WTC11 (cell line): ENCODE data around the gene RMND5B.

Experiments
- CTCF ChIP-seq: fragments of 200-600 bp; IDR thresholded peaks from 2 replicates; pipeline ENCODE4 v1.8.0; 2022; ENCODE audit warnings: antibody characterized with exemption
- EMX1 ChIP-seq: fragments of 250-450 bp; sonication (Bioruptor Pico); IDR thresholded peaks from 2 replicates; pipeline ENCODE4 v1.8.0; 2021; ENCODE audit warnings: mild to moderate bottlenecking
- HMGXB4 ChIP-seq: sonication (generic); formaldehyde crosslinking; IDR thresholded peaks from 2 replicates; pipeline ENCODE4 v1.8.1; 2023; ENCODE audit warnings: mild to moderate bottlenecking, moderate library complexity, missing genetic modification reagents
- MAX ChIP-seq: sonication (generic); formaldehyde crosslinking; IDR thresholded peaks from 2 replicates; pipeline ENCODE4 v1.8.0; 2022; ENCODE audit warnings: mild to moderate bottlenecking, missing genetic modification reagents
- SMAD3 ChIP-seq: sonication (generic); formaldehyde crosslinking; IDR thresholded peaks from 2 replicates; pipeline ENCODE4 v1.8.0; 2022; ENCODE audit warnings: missing genetic modification reagents, mild to moderate bottlenecking, borderline replicate concordance
- ZBTB21 ChIP-seq: sonication (generic); formaldehyde crosslinking; IDR thresholded peaks from 2 replicates; pipeline ENCODE4 v1.8.1; 2023; ENCODE audit warnings: mild to moderate bottlenecking, missing genetic modification reagents, borderline replicate concordance

- TF ChIP-seq EMX1 (CRISPR knock-in tag): no peak
- no peak for TF ChIP-seq ZBTB21 (CRISPR knock-in tag)
- TF ChIP-seq CTCF: no peak
- no peak for TF ChIP-seq SMAD3
- TF ChIP-seq MAX (CRISPR knock-in tag): no peak
- no peak for TF ChIP-seq HMGXB4 (CRISPR knock-in tag)
Observed at GRCh38 chr5:178165581-178165980, 34.8 kb downstream of the RMND5B start.
